Fibroblast of the aortic adventitia (primary cell): Measurements from ENCODE around the gene MOCS2. TPM values are rescaled to one million over a fixed set of nuclear protein-coding genes. Genes with fewer than 3 reads are reported as not detected.

Source experiments
- DNase-seq: peaks from one replicate; pipeline ENCODE4 v3.0.0-alpha.2; 2010; ENCODE audit warnings: low read depth
- H3K4me3 ChIP-seq: 2 replicates; pipeline ENCODE4 v1.5.1; 2011; ENCODE audit warnings: low read depth, mild to moderate bottlenecking, control low read depth, low read length, moderate library complexity
- CTCF ChIP-seq: IDR thresholded peaks from 2 replicates; pipeline ENCODE4 v1.5.1; 2011; ENCODE audit warnings: mild to moderate bottlenecking, low read length, control low read depth, inconsistent platforms; ENCODE audit not compliant: insufficient read depth
- total RNA-seq: library from RNA; depleted of rRNA; stranded (reverse); fragments of >200 nt; gene quantifications from 2 replicates; pipeline ENCODE4 v1.2.3, GENCODE V29; 2012; ENCODE audit warnings: low replicate concordance

The MOCS2 gene
- total RNA-seq, 1 donor, result 74.2 TPM

- TF ChIP-seq CTCF, result no peak
These were observed 21.9 kb downstream of the MOCS2 start for GRCh38 chr5:53087621-53088121.

GRCh38 chr5:53087171-53087570 is 22.4 kb downstream of the MOCS2 start:
- H3K4me3 ChIP-seq, result no peak overlapping the region
- no peak for TF ChIP-seq CTCF

More at GRCh38 chr5:53087621-53088121, 21.9 kb downstream of the MOCS2 start:
- H3K4me3 ChIP-seq, result no peak overlapping the region
- no peak for DNase-seq

GRCh38 chr5:53084546-53085255 is 24.9 kb downstream of the MOCS2 start:
- DNase-seq, result no peak
- no peak overlapping the region for H3K4me3 ChIP-seq
- no peak for TF ChIP-seq CTCF

More at GRCh38 chr5:53087171-53087570, 22.4 kb downstream of the MOCS2 start:
- no peak for DNase-seq

GRCh38 chr5:53083927-53084326 is 25.6 kb downstream of the MOCS2 start:
- DNase-seq, result no peak
- no peak overlapping the region for H3K4me3 ChIP-seq
- TF ChIP-seq CTCF, result no peak

- DNase-seq, result no peak
- no peak for TF ChIP-seq CTCF
- H3K4me3 ChIP-seq, result no peak overlapping the region
These were observed 29.3 kb downstream of the MOCS2 start for GRCh38 chr5:53080271-53080670.

GRCh38 chr5:53076014-53076583 is 33.5 kb downstream of the MOCS2 start:
- no peak for TF ChIP-seq CTCF
- H3K4me3 ChIP-seq, result no peak overlapping the region
- peak; percentile 44 for DNase-seq

- no peak overlapping the region for H3K4me3 ChIP-seq
- peak; percentile 76 for DNase-seq
- no peak for TF ChIP-seq CTCF
These were observed 36.2 kb downstream of the MOCS2 start for GRCh38 chr5:53073348-53073747.
